ENCODE data around the gene SPACA5. TPM values are rescaled to one million over a fixed set of nuclear protein-coding genes. Genes with fewer than 3 reads are reported as not detected.
"Not testable (repeated sequence)": the region's sequence is repeated elsewhere in the genome, so short reads cannot be mapped to it uniquely, and the experiment has no call there.

SPACA5 gene
- total and polyA plus RNA-seq, 2 experiments from 2014 or later, result not detected

DNA sequence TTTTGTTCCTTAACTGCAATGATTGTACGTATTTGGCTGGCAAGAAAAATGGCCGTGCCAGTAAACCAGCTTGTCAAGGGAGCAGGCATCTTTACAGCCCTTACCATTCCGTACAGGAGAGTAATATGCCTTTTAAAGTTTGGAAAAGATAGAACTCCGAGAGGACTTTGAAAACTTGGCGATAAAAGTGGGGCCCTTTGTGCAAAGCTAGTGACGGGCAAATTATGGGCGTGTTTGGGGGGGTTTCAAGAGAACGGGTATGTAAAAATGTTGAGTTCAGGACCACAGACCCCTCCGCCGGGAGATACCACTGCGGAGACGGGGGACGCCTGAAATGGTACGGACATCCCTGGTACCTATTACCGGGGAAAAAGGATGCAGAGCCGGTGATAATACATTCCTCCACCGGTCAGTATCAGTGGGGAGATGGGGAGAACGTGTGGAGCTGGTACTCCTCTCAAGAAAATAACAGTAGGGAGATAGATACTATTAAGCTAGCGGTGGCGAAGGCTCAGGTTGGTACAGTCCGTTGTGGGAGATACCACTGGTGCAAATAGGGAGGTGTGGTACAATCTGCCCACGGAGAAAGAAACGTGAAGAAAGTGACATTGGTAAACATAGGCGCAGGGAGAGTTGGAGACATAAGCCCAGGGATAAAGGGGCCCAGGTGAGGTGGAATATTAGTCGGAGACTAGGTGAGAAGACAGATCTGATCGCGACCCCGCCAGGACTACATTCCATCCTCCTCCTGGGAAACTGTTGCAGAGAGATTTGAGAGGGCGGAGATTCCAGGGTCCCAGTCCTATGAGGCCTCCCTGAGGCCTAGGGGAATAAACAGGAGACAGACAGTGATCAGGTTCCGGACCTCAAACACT is 14.5 kb downstream of the SPACA5 start:
- H3K36me3 ChIP-seq (ENCODE audit: low read depth), result no peaks in the 10 kb centered on the region
- no peaks in the 10 kb centered on the region for H3K79me2 ChIP-seq (ENCODE audit: insufficient read depth)
- H3K4me1 ChIP-seq (ENCODE audit: insufficient read depth), result no peaks in the 10 kb centered on the region
- DNase-seq, result peak; percentile 71
- H4K20me1 ChIP-seq (ENCODE audit: insufficient read depth), result no peaks in the 10 kb centered on the region
- peak overlapping the region; percentile 82 for H3K4me3 ChIP-seq
- 1 to 2% methylated on average over 27 to 30 of the region's 30 CpGs for WGBS, 2 experiments (ENCODE audit: low coverage in 1 of 2, low lambda C conversion rate in 2 of 2, missing lambda C conversion rate in 2 of 2)
- H3K9me3 ChIP-seq (ENCODE audit: low read depth), result no peaks in the 10 kb centered on the region
- peak overlapping the region; percentile 88 for H3K4me2 ChIP-seq (ENCODE audit: unreplicated experiment)
- peak overlapping the region; percentile 97 for H3K9ac ChIP-seq
- H3K27ac ChIP-seq, result peak overlapping the region; percentile 81
- no peak for TF ChIP-seq EZH2 (IDR thresholded peaks at IDR 0.05; ENCODE audit: insufficient read depth, poor library complexity, severe bottlenecking)
- TF ChIP-seq EZH2phosphoT487 (IDR thresholded peaks at IDR 0.05; ENCODE audit: insufficient read depth, low read depth), result no peak
- H3K9me2 ChIP-seq (ENCODE audit: insufficient read depth), result no peaks in the 10 kb centered on the region
- H3K27me3 ChIP-seq (replicated peaks; ENCODE audit: insufficient read depth), result no peaks in the 10 kb centered on the region
- peak overlapping the region; percentile 98 for H2AFZ ChIP-seq
- H3F3A ChIP-seq (ENCODE audit: insufficient read depth), result no peaks in the 10 kb centered on the region
- in situ Hi-C loops (cut with MboI), result no loop called here

DNA sequence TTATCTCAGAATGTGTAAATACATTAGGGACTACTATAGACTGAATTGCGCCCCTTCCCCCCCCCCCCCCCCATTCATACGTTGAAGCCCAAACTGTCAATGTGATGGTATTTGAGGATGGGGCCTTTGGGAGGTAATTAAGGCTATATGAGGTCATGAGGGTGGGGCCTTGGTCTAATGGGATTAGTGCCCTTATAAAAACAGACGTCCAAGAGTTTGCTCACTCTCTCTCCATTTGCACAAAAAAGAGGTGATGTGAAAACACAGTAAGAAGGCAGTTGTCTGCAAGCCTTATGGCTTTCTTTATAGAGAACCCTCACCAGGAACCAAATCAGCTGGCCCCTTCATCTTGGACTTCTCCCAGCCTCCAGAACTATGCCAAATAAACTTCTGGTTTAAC is 15.3 kb downstream of the SPACA5 start:
- Histone ChIP-seq H3K79me2 (ENCODE audit: insufficient read depth) (no peaks in the 10 kb centered on the region), H3K4me1 (ENCODE audit: insufficient read depth) (no peaks in the 10 kb centered on the region), H3K4me3 (peak overlapping the region; percentile 82; the same call in 1 of the 2 replicates), H3K9me2 (ENCODE audit: insufficient read depth) (no peaks in the 10 kb centered on the region), H3K36me3 (ENCODE audit: low read depth) (no peaks in the 10 kb centered on the region), H4K20me1 (ENCODE audit: insufficient read depth) (no peaks in the 10 kb centered on the region), H3K9me3 (ENCODE audit: low read depth) (no peaks in the 10 kb centered on the region), H3K9ac (peak overlapping the region; percentile 97; the same call in 1 of the 2 replicates), H2AFZ (peak overlapping the region; percentile 98; the same call in 1 of the 2 replicates), H3K27me3 (replicated peaks; ENCODE audit: insufficient read depth) (no peaks in the 10 kb centered on the region), H3F3A (ENCODE audit: insufficient read depth) (no peaks in the 10 kb centered on the region), H3K27ac (no peak overlapping the region), H3K4me2 (ENCODE audit: unreplicated experiment) (peak overlapping the region; percentile 88)
- in situ Hi-C loops (cut with MboI), result no loop called here
- TF ChIP-seq EZH2 (IDR thresholded peaks at IDR 0.05; ENCODE audit: insufficient read depth, poor library complexity, severe bottlenecking), result no peak
- no peak for TF ChIP-seq EZH2phosphoT487 (IDR thresholded peaks at IDR 0.05; ENCODE audit: insufficient read depth, low read depth)
- DNase-seq, result no peak
- WGBS, 2 experiments (ENCODE audit: low coverage in 1 of 2, low lambda C conversion rate in 2 of 2, missing lambda C conversion rate in 2 of 2), result 39 to 67% methylated on average over 2 to 3 of the region's 3 CpGs

DNA sequence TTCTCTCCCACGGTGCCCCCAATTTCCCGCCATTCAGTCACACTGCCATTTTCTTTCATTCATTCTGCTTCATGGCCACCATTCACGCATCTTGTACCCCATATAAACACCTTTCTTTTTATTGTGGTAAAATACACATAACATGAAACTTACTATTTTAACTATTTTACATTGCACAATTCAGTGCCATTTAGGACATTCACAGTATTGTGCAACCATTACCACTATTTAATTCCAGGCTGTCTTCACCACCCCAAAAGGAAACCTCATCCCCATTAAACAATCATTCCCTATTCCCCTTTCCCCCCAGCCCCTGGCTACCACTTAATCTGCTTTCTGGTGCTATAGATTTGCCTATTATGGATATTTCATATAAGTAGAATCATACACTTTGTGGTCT is 15.9 kb downstream of the SPACA5 start:
- no peaks in the 10 kb centered on the region for H3K79me2 ChIP-seq (ENCODE audit: insufficient read depth)
- 63 to 82% methylated on average over 3 of the region's 3 CpGs for WGBS, 2 experiments (ENCODE audit: low coverage in 1 of 2, low lambda C conversion rate in 2 of 2, missing lambda C conversion rate in 2 of 2)
- in situ Hi-C loops (cut with MboI), result no loop called here
- no peak overlapping the region for H3K9ac ChIP-seq
- no peaks in the 10 kb centered on the region for H3F3A ChIP-seq (ENCODE audit: insufficient read depth)
- DNase-seq, result peak; percentile 26
- H3K4me1 ChIP-seq (ENCODE audit: insufficient read depth), result no peaks in the 10 kb centered on the region
- TF ChIP-seq EZH2 (IDR thresholded peaks at IDR 0.05; ENCODE audit: insufficient read depth, poor library complexity, severe bottlenecking) (no peak), EZH2phosphoT487 (IDR thresholded peaks at IDR 0.05; ENCODE audit: insufficient read depth, low read depth) (no peak)
- no peaks in the 10 kb centered on the region for H3K9me3 ChIP-seq (ENCODE audit: low read depth)
- H4K20me1 ChIP-seq (ENCODE audit: insufficient read depth), result no peaks in the 10 kb centered on the region
- H3K4me2 ChIP-seq (ENCODE audit: unreplicated experiment), result no peak overlapping the region
- no peak overlapping the region for H3K27ac ChIP-seq
- no peaks in the 10 kb centered on the region for H3K27me3 ChIP-seq (replicated peaks; ENCODE audit: insufficient read depth)
- no peak overlapping the region for H2AFZ ChIP-seq
- H3K4me3 ChIP-seq, result no peak overlapping the region
- H3K36me3 ChIP-seq (ENCODE audit: low read depth), result no peaks in the 10 kb centered on the region
- no peaks in the 10 kb centered on the region for H3K9me2 ChIP-seq (ENCODE audit: insufficient read depth)

DNA sequence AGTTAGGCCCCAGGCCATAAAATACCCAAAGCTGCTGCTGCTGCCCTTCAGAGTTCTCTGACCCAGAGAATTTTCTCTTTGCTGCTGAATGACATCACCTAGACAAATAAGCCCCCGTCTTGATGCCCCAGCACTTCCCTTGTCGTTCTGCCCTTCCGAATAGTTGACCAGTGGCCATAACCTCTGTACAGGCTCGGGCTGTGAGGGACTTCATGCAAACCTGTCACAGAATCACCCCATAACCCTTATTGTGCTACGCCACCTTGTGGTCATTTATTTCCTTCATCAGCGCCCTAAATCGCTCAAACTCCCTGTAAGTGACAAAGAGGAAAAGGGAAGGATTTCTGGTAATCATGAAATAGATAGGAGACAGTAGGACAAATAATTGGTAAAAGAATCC is 18.8 kb downstream of the SPACA5 start:
- no peak overlapping the region for H2AFZ ChIP-seq
- in situ Hi-C loops (cut with MboI), result loop anchor here (25.0 kb wide), 1 partner anchor 488 kb away; no protein-coding TSS in a partner anchor

DNA sequence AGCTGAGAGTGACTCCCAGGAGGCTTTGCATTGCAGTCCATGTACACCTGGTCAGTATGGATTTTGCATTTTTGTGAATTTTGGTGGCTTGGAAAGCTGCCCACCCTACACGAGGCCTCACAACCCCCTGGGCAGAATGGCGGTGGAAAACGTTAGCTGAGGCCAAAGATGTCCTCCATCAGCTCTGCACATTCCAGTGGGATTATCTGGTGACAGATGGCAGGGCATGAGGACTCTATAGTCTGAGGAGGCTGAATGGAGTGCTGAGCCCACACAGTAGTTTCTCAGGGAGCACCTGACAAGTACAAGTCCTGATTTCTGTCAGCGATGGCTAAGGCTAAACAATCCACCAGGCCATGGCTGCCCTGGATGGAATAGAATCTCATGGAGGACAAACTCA is 20.8 kb downstream of the SPACA5 start:
- not testable (repeated sequence) for H3K27ac ChIP-seq; H3K4me2 ChIP-seq (ENCODE audit: unreplicated experiment); H3K79me2 ChIP-seq (ENCODE audit: insufficient read depth); H3K27me3 ChIP-seq (replicated peaks; ENCODE audit: insufficient read depth); H3K4me1 ChIP-seq (ENCODE audit: insufficient read depth); H3K9ac ChIP-seq; H3F3A ChIP-seq (ENCODE audit: insufficient read depth); H3K9me3 ChIP-seq (ENCODE audit: low read depth); H3K4me3 ChIP-seq; H4K20me1 ChIP-seq (ENCODE audit: insufficient read depth); DNase-seq; H3K36me3 ChIP-seq (ENCODE audit: low read depth); H3K9me2 ChIP-seq (ENCODE audit: insufficient read depth); H2AFZ ChIP-seq
- WGBS, 2 experiments (ENCODE audit: low coverage in 1 of 2, low lambda C conversion rate in 2 of 2, missing lambda C conversion rate in 2 of 2), result 4 to 12% methylated on average over 3 of the region's 4 CpGs
- in situ Hi-C loops (cut with MboI), result loop anchor here (25.0 kb wide), 1 partner anchor 490 kb away; no protein-coding TSS in a partner anchor

More for the DNA sequence above, 18.8 kb downstream of the SPACA5 start:
- Histone ChIP-seq H3K79me2 (ENCODE audit: insufficient read depth) (no peaks in the 10 kb centered on the region), H3K4me1 (ENCODE audit: insufficient read depth) (no peaks in the 10 kb centered on the region), H3K9me2 (ENCODE audit: insufficient read depth) (no peaks in the 10 kb centered on the region), H3K27ac (no peak overlapping the region), H3K36me3 (ENCODE audit: low read depth) (no peaks in the 10 kb centered on the region), H4K20me1 (ENCODE audit: insufficient read depth) (no peaks in the 10 kb centered on the region), H3K9ac (no peak overlapping the region), H3K4me3 (no peak overlapping the region), H3K27me3 (replicated peaks; ENCODE audit: insufficient read depth) (no peaks in the 10 kb centered on the region), H3K9me3 (ENCODE audit: low read depth) (no peaks in the 10 kb centered on the region), H3K4me2 (ENCODE audit: unreplicated experiment) (no peak overlapping the region), H3F3A (ENCODE audit: insufficient read depth) (no peaks in the 10 kb centered on the region)
- peak; percentile 62 for DNase-seq
- TF ChIP-seq EZH2 (IDR thresholded peaks at IDR 0.05; ENCODE audit: insufficient read depth, poor library complexity, severe bottlenecking) (no peak), EZH2phosphoT487 (IDR thresholded peaks at IDR 0.05; ENCODE audit: insufficient read depth, low read depth) (no peak)
- WGBS, 2 experiments (ENCODE audit: low coverage in 1 of 2, low lambda C conversion rate in 2 of 2, missing lambda C conversion rate in 2 of 2), result 2 to 6% methylated on average over 7 of the region's 7 CpGs
